Body of pancreas (tissue), 4 donors: Measurements from ENCODE around the gene ZSCAN20. TPM values are rescaled to one million over a fixed set of nuclear protein-coding genes. Genes with fewer than 3 reads are reported as not detected.

ENCODE experiments used
- ATAC-seq: fragments of 150-250 bp; one replicate; pipeline ENCODE4 v1.9.1; 2016
- DNase-seq, 4 donors: peaks; one replicate each; pipeline ENCODE4 v3.0.0-alpha.2; 2019
- H3K27ac ChIP-seq, 4 donors: fragments of 200-600 bp; sonication (generic); 1 replicate in 3 of 4; 2 replicates in 1 of 4; pipeline versions ENCODE4 v1.5.1 to v1.6.1; 2016 to 2019; ENCODE audit warnings: mild to moderate bottlenecking in 1 of 4, mixed read lengths in 1 of 4, moderate library complexity in 1 of 4
- H3K27me3 ChIP-seq, 2 donors: fragments of 200-600 bp; sonication (generic); one replicate each; pipeline ENCODE4 v1.6.0; 2016; ENCODE audit warnings: mild to moderate bottlenecking in 1 of 2
- H3K36me3 ChIP-seq, 2 donors: fragments of 200-600 bp; sonication (generic); replicated peaks in 1 of 2; 2 replicates each; pipeline ENCODE4 v1.5.1; 2016; ENCODE audit warnings: low read depth in 2 of 2; ENCODE audit not compliant: insufficient read depth in 1 of 2
- H3K4me1 ChIP-seq: fragments of 200-600 bp; sonication (generic); one replicate; pipeline ENCODE4 v1.6.0; 2016
- H3K4me3 ChIP-seq, 2 donors: fragments of 200-600 bp; sonication (generic); 1 replicate in 1 of 2; 2 replicates in 1 of 2; pipeline ENCODE4 v1.5.1; 2016 to 2019
- H3K9me3 ChIP-seq, 3 donors: fragments of 200-600 bp; sonication (generic); 1 replicate in 2 of 3; 2 replicates in 1 of 3; pipeline ENCODE4 v1.5.1; 2016
- POLR2A ChIP-seq, 3 donors: fragments of 450-650 bp; IDR thresholded peaks; one replicate each; pipeline ENCODE4 v1.6.1; 2016; ENCODE audit warnings: antibody characterized with exemption in 3 of 3, mild to moderate bottlenecking in 2 of 3
- WGBS, 2 donors: methylation state at CpG; one replicate each; pipeline ENCODE4 v1.1.5; 2017; 5-methylcytosine and 5-hydroxymethylcytosine counted together
- intact Hi-C: fragments of 100-400 bp; cut with DNase I; formaldehyde crosslinking; loops from one replicate; pipeline ENCODE4 v1.15.1; 2023
- total RNA-seq, 2 donors: library from RNA; depleted of rRNA; stranded (reverse); fragments of >200 nt; gene quantifications; one replicate each; pipeline ENCODE4 v1.1.0, GENCODE V29; 2016
- TF ChIP-seq, protein P1 (sequence below), 7 experiments: fragments of 450-650 bp in 4 of 7; fragments of 200-600 bp in 3 of 7; sonication (generic) in 3 of 7; IDR thresholded peaks; one replicate each; pipeline ENCODE4 v1.5.1; 2016 to 2019; ENCODE audit warnings: antibody characterized with exemption in 7 of 7

ZSCAN20 gene
- total RNA-seq, 2 donors from 2014 or later: 3.0 to 3.6 TPM

DNA sequence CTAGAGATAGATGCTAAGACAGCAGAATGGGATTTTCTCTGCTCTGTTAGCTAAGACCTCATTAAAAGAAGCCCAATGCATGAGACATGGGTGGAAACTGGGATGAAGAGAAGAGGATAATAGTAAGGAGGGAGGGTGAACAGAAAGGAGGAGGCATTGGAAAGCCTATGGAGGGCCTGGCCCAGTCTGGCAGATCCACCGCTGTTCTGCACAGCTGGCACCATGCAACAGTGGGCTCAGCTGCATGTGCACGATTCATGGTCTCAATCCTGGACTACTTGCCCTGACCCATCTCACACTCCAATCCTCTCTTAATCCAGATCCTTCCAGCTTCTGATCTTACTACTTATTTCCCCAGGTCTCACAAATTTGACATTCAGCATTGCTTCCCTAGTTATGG is 43.8 kb upstream of the ZSCAN20 start:
- H3K4me3 ChIP-seq: no peak overlapping the region
- peaks cover 25% of the 10 kb centered on the region for H3K4me1 ChIP-seq
- H3K27me3 ChIP-seq: no peaks in the 10 kb centered on the region
- DNase-seq (no peak), ATAC-seq (no peak)
- 88 to 100% methylated on average over 2 of the region's 2 CpGs for WGBS, 2 donors
- no peaks in the 10 kb centered on the region for H3K36me3 ChIP-seq
- no peaks in the 10 kb centered on the region for H3K9me3 ChIP-seq
- intact Hi-C loops: no loop called here
- H3K27ac ChIP-seq: no peak overlapping the region
- no peak for TF ChIP-seq POLR2A (IDR thresholded peaks at IDR 0.05)
- TF ChIP-seq, protein P1, sequence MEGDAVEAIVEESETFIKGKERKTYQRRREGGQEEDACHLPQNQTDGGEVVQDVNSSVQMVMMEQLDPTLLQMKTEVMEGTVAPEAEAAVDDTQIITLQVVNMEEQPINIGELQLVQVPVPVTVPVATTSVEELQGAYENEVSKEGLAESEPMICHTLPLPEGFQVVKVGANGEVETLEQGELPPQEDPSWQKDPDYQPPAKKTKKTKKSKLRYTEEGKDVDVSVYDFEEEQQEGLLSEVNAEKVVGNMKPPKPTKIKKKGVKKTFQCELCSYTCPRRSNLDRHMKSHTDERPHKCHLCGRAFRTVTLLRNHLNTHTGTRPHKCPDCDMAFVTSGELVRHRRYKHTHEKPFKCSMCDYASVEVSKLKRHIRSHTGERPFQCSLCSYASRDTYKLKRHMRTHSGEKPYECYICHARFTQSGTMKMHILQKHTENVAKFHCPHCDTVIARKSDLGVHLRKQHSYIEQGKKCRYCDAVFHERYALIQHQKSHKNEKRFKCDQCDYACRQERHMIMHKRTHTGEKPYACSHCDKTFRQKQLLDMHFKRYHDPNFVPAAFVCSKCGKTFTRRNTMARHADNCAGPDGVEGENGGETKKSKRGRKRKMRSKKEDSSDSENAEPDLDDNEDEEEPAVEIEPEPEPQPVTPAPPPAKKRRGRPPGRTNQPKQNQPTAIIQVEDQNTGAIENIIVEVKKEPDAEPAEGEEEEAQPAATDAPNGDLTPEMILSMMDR (IDR thresholded peaks at IDR 0.05): no peak

DNA sequence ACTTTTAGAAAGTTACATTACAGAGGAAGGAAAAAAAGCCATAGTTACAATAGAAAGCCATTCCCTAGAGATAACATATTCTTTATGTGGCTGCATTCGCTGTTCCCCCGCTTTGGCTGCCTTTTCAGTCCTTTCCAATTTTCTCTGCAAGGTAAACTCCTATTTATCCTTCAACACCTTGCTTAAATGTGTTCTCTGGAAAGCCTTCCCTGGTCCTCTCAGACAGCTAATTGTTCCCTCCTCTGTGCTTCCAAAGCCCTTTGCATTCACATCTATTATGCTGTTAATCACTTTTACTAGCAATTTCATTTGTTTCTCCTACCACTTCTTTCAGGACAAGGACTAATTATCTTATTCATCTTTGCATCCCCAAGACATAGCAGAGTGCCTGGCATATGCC is 43.1 kb upstream of the ZSCAN20 start:
- no peaks in the 10 kb centered on the region for H3K27me3 ChIP-seq
- whole genome bisulfite sequencing, 2 donors: 97 to 98% methylated on average over 2 of the region's 2 CpGs
- H3K36me3 ChIP-seq: no peaks in the 10 kb centered on the region
- ATAC-seq: no peak
- TF ChIP-seq, protein P1 (IDR thresholded peaks at IDR 0.05): no peak
- no peak for TF ChIP-seq POLR2A (IDR thresholded peaks at IDR 0.05)
- no peak overlapping the region for H3K27ac ChIP-seq
- intact Hi-C loops: no loop called here
- no peaks in the 10 kb centered on the region for H3K9me3 ChIP-seq
- peak overlapping the region in 1 of 2 donors; percentile 37 for H3K4me3 ChIP-seq
- peaks cover 25% of the 10 kb centered on the region for H3K4me1 ChIP-seq
- DNase-seq: no peak

DNA sequence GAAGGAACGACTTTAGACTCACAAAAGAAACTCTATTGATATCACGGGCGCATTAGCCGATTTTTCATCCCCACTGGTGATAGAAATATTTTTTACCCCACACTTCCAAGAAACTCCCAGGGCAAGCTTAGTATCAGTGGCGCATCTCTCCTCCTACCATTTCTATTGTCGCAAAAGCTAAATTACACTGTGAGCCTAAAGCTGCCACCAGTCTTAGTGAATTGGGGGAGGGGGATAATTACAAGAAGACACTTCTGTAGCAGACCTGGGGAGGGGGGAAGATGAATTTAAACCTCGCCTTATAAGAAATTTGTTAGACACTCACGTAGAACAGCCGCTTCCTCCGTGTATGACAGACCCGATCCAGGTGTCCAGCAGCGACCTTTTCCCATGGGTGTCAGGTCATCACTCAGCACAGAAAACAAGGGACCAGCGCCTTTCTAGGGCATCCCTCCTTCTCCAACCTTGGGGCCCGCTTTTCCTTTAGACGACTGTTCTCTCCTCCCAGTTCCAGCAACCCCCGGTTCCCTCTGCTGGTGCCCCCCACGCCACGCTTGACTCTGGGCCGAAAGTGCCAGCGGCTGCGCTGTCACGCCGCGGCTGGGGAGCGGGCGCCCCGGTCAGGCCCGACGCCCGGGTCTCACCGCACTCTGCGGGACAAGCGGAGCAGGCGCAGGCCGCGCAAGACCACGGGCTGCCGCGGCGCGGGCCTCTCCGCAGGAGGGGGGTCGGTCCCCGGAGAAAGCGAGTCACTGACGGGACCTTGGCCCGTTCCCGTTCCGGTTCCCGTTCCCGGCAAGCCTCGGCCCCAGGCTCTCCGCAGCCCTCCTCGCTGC is 42.4 kb upstream of the ZSCAN20 start:
- Histone ChIP-seq H3K9me3 (no peaks in the 10 kb centered on the region), H3K4me1 (peaks cover 25% of the 10 kb centered on the region), H3K27ac (peak overlapping the region; percentile 26 to 76 (median 72)), H3K36me3 (no peaks in the 10 kb centered on the region), H3K4me3 (peak overlapping the region; percentile 37 to 84), H3K27me3 (no peaks in the 10 kb centered on the region)
- intact Hi-C loops: no loop called here
- TF ChIP-seq, protein P1 (IDR thresholded peaks at IDR 0.05): peak in 1 of 7 experiments; percentile 27
- peak in 1 of 3 donors; percentile 7 for TF ChIP-seq POLR2A (IDR thresholded peaks at IDR 0.05)
- DNase-seq (peak; percentile 54 to 66 (median 60)), ATAC-seq (peak; percentile 39)
- WGBS, 2 donors: 3 to 11% methylated on average over 16 to 50 of the region's 54 CpGs

DNA sequence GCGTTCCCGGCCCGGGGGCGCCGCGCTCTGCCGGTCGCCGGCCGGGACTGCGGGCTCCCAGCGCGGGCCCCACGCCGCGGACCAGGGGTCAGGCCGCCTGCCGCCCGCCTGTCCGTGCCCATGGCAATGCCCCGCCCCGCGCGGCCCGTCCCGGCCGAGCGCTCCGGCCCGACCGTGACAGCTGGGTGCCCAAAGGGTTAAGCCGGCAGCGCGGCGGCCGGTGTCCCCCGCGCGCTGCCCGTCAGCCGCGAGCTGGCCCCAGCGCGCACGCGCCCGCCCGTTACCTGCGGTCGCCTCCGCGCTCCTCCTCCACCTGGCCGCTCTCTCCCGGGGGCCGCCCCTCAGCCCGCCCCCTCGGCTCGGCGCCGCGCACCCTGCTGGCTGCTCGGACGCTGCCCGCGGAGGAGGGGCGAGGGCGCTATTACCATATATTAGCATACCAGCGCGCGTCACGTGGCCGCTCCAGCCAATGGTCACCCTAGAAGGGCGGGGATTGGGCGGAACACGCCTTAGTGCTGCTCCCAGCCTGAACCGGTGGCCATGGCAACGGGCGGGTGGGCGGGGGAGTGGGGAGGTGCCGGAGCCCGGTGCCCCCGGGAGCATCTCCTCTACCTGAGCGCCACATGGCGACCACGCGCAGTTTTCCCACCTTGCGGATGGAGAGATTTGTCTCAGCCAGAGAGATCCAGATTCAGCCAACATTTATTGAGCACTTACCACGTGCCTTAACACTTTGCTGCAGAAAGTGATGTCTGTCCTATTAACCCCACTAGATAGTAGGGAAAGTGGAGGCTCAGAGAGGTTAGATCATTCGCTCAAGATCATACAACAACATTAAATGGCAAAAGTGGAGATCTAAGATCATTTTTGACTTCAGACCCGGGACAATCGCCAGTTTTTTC is 41.5 kb upstream of the ZSCAN20 start, which contains the start of gene PHC2:
Gene PHC2, minus strand, starts transcription at position 404 of the 902 bp plus-strand sequence. CDS start 55,556 bp downstream, outside the sequence.
- Histone ChIP-seq H3K4me3 (peak within 1 kb of the TSS; percentile 37 to 84), H3K4me1 (peaks cover 25% of the 10 kb centered on the region), H3K36me3 (no peaks in the 10 kb centered on the region), H3K27ac (peak within 1 kb of the TSS; percentile 26 to 76 (median 72)), H3K27me3 (no peaks in the 10 kb centered on the region), H3K9me3 (no peaks in the 10 kb centered on the region)
- intact Hi-C loops: no loop called here
- peak; percentile 98 for ATAC-seq
- 2 to 5% methylated on average over 19 to 81 of the region's 91 CpGs for WGBS, 2 donors
- TF ChIP-seq, protein P1 (IDR thresholded peaks at IDR 0.05): peak in 6 of 7 experiments; percentile 23 to 71 (median 30)
- no peak for TF ChIP-seq POLR2A (IDR thresholded peaks at IDR 0.05)
- DNase-seq: peak; percentile 98 to 99 (median 98)
